Heart right ventricle (tissue), 16 donors: ENCODE data around the gene PAX9. TPM values are rescaled to one million over a fixed set of nuclear protein-coding genes. Genes with fewer than 3 reads are reported as not detected.

ENCODE experiments used
- ATAC-seq, 8 donors: fragments of 200-7000 bp; cut with Tn5 transposase; one replicate each; pipeline ENCODE4 v1.9.1; 2020; ENCODE audit warnings: mild to moderate bottlenecking in 8 of 8, moderate library complexity in 8 of 8, moderate number of reproducible peaks in 1 of 8
- DNase-seq, 2 donors: peaks; one replicate each; pipeline ENCODE4 v3.0.0-alpha.2; 2020
- H3K27ac ChIP-seq, 10 donors: fragments of 200-600 bp; sonication (generic) in 2 of 10; one replicate each; pipeline versions ENCODE4 v1.5.0 to v1.8.0; 2020 to 2022; ENCODE audit warnings: mild to moderate bottlenecking in 3 of 10
- H3K27me3 ChIP-seq, 7 donors: fragments of 200-600 bp; one replicate each; pipeline ENCODE4 v1.8.0; 2021 to 2022; ENCODE audit warnings: mild to moderate bottlenecking in 2 of 7
- H3K36me3 ChIP-seq, 9 donors: fragments of 200-600 bp; sonication (generic) in 1 of 9; one replicate each; pipeline versions ENCODE4 v1.5.0 to v1.8.0; 2020 to 2022; ENCODE audit warnings: mild to moderate bottlenecking in 2 of 9
- H3K4me1 ChIP-seq, 9 donors: fragments of 200-600 bp; sonication (generic) in 1 of 9; one replicate each; pipeline versions ENCODE4 v1.5.0 to v1.8.0; 2020 to 2022; ENCODE audit warnings: mild to moderate bottlenecking in 4 of 9
- H3K4me3 ChIP-seq, 10 donors: fragments of 200-600 bp; sonication (generic) in 2 of 10; one replicate each; pipeline versions ENCODE4 v1.5.0 to v1.8.0; 2020 to 2022; ENCODE audit warnings: mild to moderate bottlenecking in 7 of 10, moderate library complexity in 2 of 10
- H3K9me3 ChIP-seq, 11 donors: fragments of 200-600 bp in 10 of 11; sonication (generic) in 2 of 11; one replicate each; pipeline versions ENCODE4 v1.5.0 to v1.8.0; 2013 to 2022; ENCODE audit warnings: mild to moderate bottlenecking in 2 of 11, control low read depth in 1 of 11, moderate library complexity in 1 of 11
- CTCF ChIP-seq, 9 donors: fragments of 200-600 bp; sonication (generic) in 2 of 9; IDR thresholded peaks; one replicate each; pipeline versions ENCODE4 v1.5.0 to v1.8.0; 2021 to 2022; ENCODE audit warnings: antibody characterized with exemption in 9 of 9, mild to moderate bottlenecking in 5 of 9, moderate library complexity in 1 of 9
- WGBS, 2 donors: extraction: QIAGEN DNeasy Blood & Tissue Kit; methylation state at CpG; one replicate each; pipeline ENCODE4 v1.1.7; 2013; ENCODE audit warnings: inconsistent platforms in 1 of 2; 5-methylcytosine and 5-hydroxymethylcytosine counted together
- intact Hi-C, 10 donors: fragments of 100-400 bp; cut with DNase I; formaldehyde crosslinking; loops; one replicate each; pipeline versions ENCODE4 v1.11.1 to v1.14.2; 2022
- polyA plus RNA-seq, 2 donors: library from polyadenylated mRNA; stranded (reverse); fragments of 200-250 nt; gene quantifications; one replicate each; pipeline ENCODE4 v1.2.3, GENCODE V29; 2013
- total RNA-seq, 10 donors: library from RNA; stranded (reverse); fragmentation: NEBNext Ultra II Directional in 3 of 10; extraction: Animal tissue kit (Norgen Biotek cat#: 25700) in 3 of 10; gene quantifications; one replicate each; pipeline versions ENCODE4 v1.2.1 to v1.2.4, GENCODE V29; 2021 to 2023
- donor health status: Arrhythmogenic right ventricular cardiomyopathy.
- donor health status: ischemic (EF 13 %, LVEDD 7.1; RV severe dilation, severe dysfunction).
- donor health status: healthy with polysubstance abuse.
- donor health status: DM: no; HTN: yes; CAD: no.
- donor health status: DM: no; HTN: no; CAD: no.
- donor health status: ischemic (EF 25% LVEDD 6.9; RV normal size, moderate dysfunction).
- donor health status: ischemic (EF 25% LVEDD 5.7; RV mildly dilated, moderate dysfunction).
- donor health status: healthy.
- donor health status: DM: yes; HTN: yes; CAD: no.
- donor health status: Ischemic cardiomyopathy.
- donor health status: ischemic (EF 35%, LVEDD 5.7; RV mildly dilated, moderate dysfunction).
- donor health status: nonischemic (EF 11% LVEDD 7.7; RV severe dilation, severe dysfunction).
- donor health status: DM: yes; HTN: yes; CAD: no.
- donor health status: PGD.
- donor health status: ischemic (EF 29% LVEDD 5.4; RV normal size, mild dysfunction).
- donor health status: nonischemic (EF 23%, LVEDD 6.1; RV moderate dilation, normal function).

PAX9 gene
- total and polyA plus RNA-seq, 12 donors: 0.01 TPM; not detected in 11

- intact Hi-C loops: no loop called here
- no peaks in the 10 kb centered on the region for H3K36me3 ChIP-seq
- peaks cover 0 to 23% (median 0%) of the 10 kb centered on the region in 11 donors for H3K9me3 ChIP-seq
- 42 to 49% methylated on average over 1 of the region's 1 CpG for WGBS, 2 donors
- H3K4me1 ChIP-seq: no peaks in the 10 kb centered on the region
- no peak overlapping the region for H3K4me3 ChIP-seq
- H3K27me3 ChIP-seq: peaks cover 0 to 4% (median 0%) of the 10 kb centered on the region in 7 donors
- no peak for TF ChIP-seq CTCF (IDR thresholded peaks at IDR 0.05)
- H3K27ac ChIP-seq: no peak overlapping the region
- DNase-seq (no peak), ATAC-seq (no peak)
Observed at GRCh38 chr14:36701132-36701531, 39.5 kb downstream of the PAX9 start.

GRCh38 chr14:36702474-36702873 is 40.8 kb downstream of the PAX9 start:
- 72 to 79% methylated on average over 2 of the region's 2 CpGs for WGBS, 2 donors
- Histone ChIP-seq H3K4me3 (no peak overlapping the region), H3K36me3 (no peaks in the 10 kb centered on the region), H3K27me3 (peaks cover 0 to 4% (median 0%) of the 10 kb centered on the region in 7 donors), H3K9me3 (peaks cover 0 to 13% (median 0%) of the 10 kb centered on the region in 11 donors), H3K4me1 (no peaks in the 10 kb centered on the region), H3K27ac (no peak overlapping the region)
- intact Hi-C loops: no loop called here
- TF ChIP-seq CTCF (IDR thresholded peaks at IDR 0.05): no peak
- no peak for ATAC-seq
- DNase-seq: no peak

- H3K4me3 ChIP-seq: no peak overlapping the region
- no peak for TF ChIP-seq CTCF (IDR thresholded peaks at IDR 0.05)
- no peaks in the 10 kb centered on the region for H3K27me3 ChIP-seq
- ATAC-seq (no peak), DNase-seq (no peak)
- no peaks in the 10 kb centered on the region for H3K4me1 ChIP-seq
- no peaks in the 10 kb centered on the region for H3K9me3 ChIP-seq
- intact Hi-C loops: no loop called here
- no peaks in the 10 kb centered on the region for H3K36me3 ChIP-seq
- H3K27ac ChIP-seq: no peak overlapping the region
Observed at GRCh38 chr14:36707570-36707969, 45.9 kb downstream of the PAX9 start.

GRCh38 chr14:36713960-36714703 is 52.5 kb downstream of the PAX9 start:
- no peak overlapping the region for H3K4me3 ChIP-seq

More at GRCh38 chr14:36713960-36714703, 52.5 kb downstream of the PAX9 start:
- intact Hi-C loops: no loop called here
- Histone ChIP-seq H3K27ac (no peak overlapping the region), H3K4me1 (no peaks in the 10 kb centered on the region), H3K27me3 (no peaks in the 10 kb centered on the region), H3K36me3 (no peaks in the 10 kb centered on the region), H3K9me3 (no peaks in the 10 kb centered on the region)
- DNase-seq: no peak
- no peak for ATAC-seq
- 56 to 57% methylated on average over 4 of the region's 4 CpGs for WGBS, 2 donors
- TF ChIP-seq CTCF (IDR thresholded peaks at IDR 0.05): no peak
